ENCODE results near the gene KIAA0930. TPM values are rescaled to one million over a fixed set of nuclear protein-coding genes. Genes with fewer than 3 reads are reported as not detected.

The KIAA0930 gene
- total RNA-seq, 1 donor from 2014 or later = 63.4 TPM

DNA sequence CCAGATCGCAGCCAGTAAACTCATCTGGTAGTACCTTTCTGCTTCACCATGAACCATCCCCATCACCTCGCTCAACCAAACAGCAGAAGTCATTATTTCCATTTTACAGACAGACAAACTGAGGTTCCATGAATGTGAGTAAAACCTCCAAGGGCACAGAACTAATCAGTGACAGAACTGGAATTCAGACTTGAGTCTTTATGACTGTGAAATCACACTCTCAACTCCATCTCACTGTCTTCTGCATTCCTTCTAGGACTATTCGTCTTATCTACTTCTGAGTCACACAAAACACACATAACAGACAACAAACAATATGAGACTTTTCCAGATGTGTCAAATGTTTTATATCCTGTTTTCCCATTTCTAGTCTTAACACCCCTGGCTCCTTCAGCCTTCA is 86.3 kb downstream of the KIAA0930 start:
- no peak for DNase-seq (ENCODE audit: extremely low read depth, low read depth, low spot score)

DNA sequence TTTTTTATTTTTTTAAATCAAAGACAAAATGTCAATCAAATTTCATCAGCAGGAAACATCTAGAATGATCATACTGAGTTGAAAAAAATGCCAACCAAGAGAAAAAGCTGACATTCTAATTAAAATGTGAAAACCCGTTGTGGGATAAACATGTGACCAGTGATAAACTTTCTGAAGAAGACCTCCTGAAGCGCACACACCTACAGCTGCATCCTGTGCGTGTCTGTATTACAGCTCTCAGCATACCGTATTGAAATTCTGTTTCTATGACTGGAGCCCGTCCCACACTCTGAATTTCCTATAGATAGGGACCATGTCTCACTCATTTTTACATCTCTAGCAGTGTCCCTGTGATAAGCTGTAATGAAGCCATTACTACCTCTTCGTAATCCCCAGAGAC is 89.2 kb downstream of the KIAA0930 start:
- no peak for DNase-seq (ENCODE audit: extremely low read depth, low read depth, low spot score)

- DNase-seq (ENCODE audit: extremely low read depth, low read depth, low spot score) = no peak
These were observed 90.6 kb downstream of the KIAA0930 start for GRCh38 chr22:45150139-45150538.

DNA sequence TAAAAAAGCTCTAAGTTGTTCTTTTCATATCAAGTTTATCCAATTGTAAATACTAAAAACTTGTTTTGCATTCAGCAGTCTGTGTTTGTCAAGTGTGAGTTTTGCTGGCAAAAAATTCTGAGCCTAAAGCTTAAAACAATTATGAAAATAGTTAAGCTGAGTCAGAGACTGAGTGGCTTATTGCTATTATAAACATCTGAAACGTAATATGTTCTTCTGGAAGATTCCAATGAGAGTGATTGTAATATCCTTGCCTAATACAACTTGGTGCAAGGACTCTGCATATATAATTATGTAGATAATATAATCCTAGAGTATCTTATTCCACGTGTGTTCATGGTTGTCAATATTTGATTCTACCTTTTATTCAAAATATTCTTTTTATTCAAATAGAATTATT is 91.0 kb downstream of the KIAA0930 start:
- no peak for DNase-seq (ENCODE audit: extremely low read depth, low read depth, low spot score)

GRCh38 chr22:45144916-45145315 is 95.8 kb downstream of the KIAA0930 start:
- DNase-seq (ENCODE audit: extremely low read depth, low read depth, low spot score) = no peak

- DNase-seq (ENCODE audit: extremely low read depth, low read depth, low spot score) = no peak
These were observed 98.3 kb downstream of the KIAA0930 start for GRCh38 chr22:45142376-45142775.

Other genes with a start within 250 kb of the KIAA0930 start
- not detected in 2 replicates for gene PHF21B, start 230.9 kb downstream of the KIAA0930 start, total RNA-seq
- gene NUP50, start 77.0 kb downstream of the KIAA0930 start, total RNA-seq = 57.6 and 61.9 TPM in 2 replicates
- not detected in 2 replicates for gene UPK3A, start 44.1 kb upstream of the KIAA0930 start, total RNA-seq
- 17.5 and 58.9 TPM in 2 replicates for gene FAM118A, start 69.0 kb upstream of the KIAA0930 start, total RNA-seq
- not detected in 2 replicates for gene SMC1B, start 172.7 kb upstream of the KIAA0930 start, total RNA-seq
- 0.23 TPM in 1 of 2 replicates, not detected in the other for gene RIBC2, start 172.8 kb upstream of the KIAA0930 start, total RNA-seq